Liver (tissue), 9 donors: ENCODE measurements around the gene THRA. TPM values are rescaled to one million over a fixed set of nuclear protein-coding genes. Genes with fewer than 3 reads are reported as not detected.

ENCODE experiments used
- DNase-seq: peaks from one replicate; pipeline ENCODE4 v3.0.0-alpha.2; 2017; ENCODE audit warnings: low spot score
- H3K27ac ChIP-seq, 2 donors: one replicate each; pipeline ENCODE4 v1.7.0; 2013; ENCODE audit warnings: inconsistent platforms in 2 of 2, low read length in 2 of 2, control low read depth in 1 of 2, low read depth in 1 of 2, mild to moderate bottlenecking in 1 of 2
- H3K27me3 ChIP-seq, 4 donors: one replicate each; pipeline versions ENCODE4 v1.6.1 to v1.7.0; 2013; ENCODE audit warnings: low read length in 3 of 4, inconsistent platforms in 1 of 4, mild to moderate bottlenecking in 1 of 4, moderate library complexity in 1 of 4; ENCODE audit not compliant: control insufficient read depth in 4 of 4, insufficient read depth in 4 of 4
- H3K36me3 ChIP-seq, 4 donors: one replicate each; pipeline versions ENCODE4 v1.6.1 to v1.7.0; 2013; ENCODE audit warnings: low read length in 3 of 4, mild to moderate bottlenecking in 3 of 4, low read depth in 1 of 4, moderate library complexity in 1 of 4; ENCODE audit not compliant: control insufficient read depth in 4 of 4, insufficient read depth in 3 of 4
- H3K4me1 ChIP-seq, 4 donors: one replicate each; pipeline versions ENCODE4 v1.6.1 to v1.7.0; 2013; ENCODE audit warnings: low read length in 3 of 4, mild to moderate bottlenecking in 3 of 4, moderate library complexity in 1 of 4; ENCODE audit not compliant: control insufficient read depth in 4 of 4, insufficient read depth in 4 of 4
- H3K4me3 ChIP-seq, 3 donors: one replicate each; pipeline versions ENCODE4 v1.6.1 to v1.7.0; 2013; ENCODE audit warnings: low read length in 3 of 3, control low read depth in 1 of 3, low read depth in 1 of 3, mild to moderate bottlenecking in 1 of 3
- H3K9ac ChIP-seq, 2 donors: one replicate each; pipeline ENCODE4 v1.7.0; 2013; ENCODE audit warnings: low read length in 2 of 2, mild to moderate bottlenecking in 2 of 2, moderate library complexity in 2 of 2, control low read depth in 1 of 2, low read depth in 1 of 2
- H3K9me3 ChIP-seq, 4 donors: one replicate each; pipeline versions ENCODE4 v1.6.1 to v1.7.0; 2013; ENCODE audit warnings: low read length in 3 of 4; ENCODE audit not compliant: control insufficient read depth in 4 of 4
- EGR1 ChIP-seq, 2 donors: IDR thresholded peaks; 2 replicates each; pipeline ENCODE4 v1.6.1; 2016 to 2018; ENCODE audit warnings: antibody characterized with exemption in 2 of 2, low read depth in 2 of 2
- FOXA1 ChIP-seq: IDR thresholded peaks from 2 replicates; pipeline ENCODE4 v1.6.1; 2016; ENCODE audit warnings: antibody characterized with exemption
- FOXA2 ChIP-seq: IDR thresholded peaks from 2 replicates; pipeline ENCODE4 v1.6.1; 2016; ENCODE audit warnings: antibody characterized with exemption
- GABPA ChIP-seq, 2 donors: IDR thresholded peaks in 1 of 2; conservative IDR thresholded peaks in 1 of 2; 2 replicates each; pipeline ENCODE4 v1.6.1; 2016; ENCODE audit warnings: antibody characterized with exemption in 2 of 2, mild to moderate bottlenecking in 1 of 2, moderate library complexity in 1 of 2
- HNF4A ChIP-seq, 2 donors: conservative IDR thresholded peaks; 2 replicates each; pipeline ENCODE4 v1.6.1; 2016; ENCODE audit warnings: antibody characterized with exemption in 2 of 2, mild to moderate bottlenecking in 2 of 2
- HNF4G ChIP-seq: IDR thresholded peaks from 2 replicates; pipeline ENCODE4 v1.6.1; 2016; ENCODE audit warnings: antibody characterized with exemption
- JUND ChIP-seq, 2 donors: IDR thresholded peaks; 2 replicates each; pipeline ENCODE4 v1.6.1; 2016; ENCODE audit warnings: antibody characterized with exemption in 2 of 2
- NR2F2 ChIP-seq: IDR thresholded peaks from 2 replicates; pipeline ENCODE4 v1.6.1; 2016; ENCODE audit warnings: antibody characterized with exemption
- RAD21 ChIP-seq, 2 donors: IDR thresholded peaks; 2 replicates each; pipeline ENCODE4 v1.6.1; 2016; ENCODE audit warnings: antibody characterized with exemption in 2 of 2, mild to moderate bottlenecking in 2 of 2
- RXRA ChIP-seq, 2 donors: IDR thresholded peaks; 2 replicates each; pipeline ENCODE4 v1.6.1; 2017 to 2018; ENCODE audit warnings: antibody characterized with exemption in 2 of 2, mild to moderate bottlenecking in 1 of 2
- SP1 ChIP-seq: IDR thresholded peaks from 2 replicates; pipeline ENCODE4 v1.6.1; 2018; ENCODE audit warnings: antibody characterized with exemption, mild to moderate bottlenecking
- TAF1 ChIP-seq: conservative IDR thresholded peaks from 2 replicates; pipeline ENCODE4 v1.6.1; 2016; ENCODE audit warnings: antibody characterized with exemption, mild to moderate bottlenecking
- WGBS: extraction: QIAGEN DNeasy Blood & Tissue Kit; methylation state at CpG from one replicate; pipeline ENCODE4 v1.1.7; 2013; 5-methylcytosine and 5-hydroxymethylcytosine counted together
- polyA plus RNA-seq, 2 donors: library from polyadenylated mRNA; stranded (reverse) in 1 of 2; unstranded in 1 of 2; fragments of 200-250 nt in 1 of 2; fragments of >200 nt in 1 of 2; fragmentation: Nextera tagmentation in 1 of 2; extraction: Ambion mirVana in 1 of 2; gene quantifications; one replicate each; pipeline versions ENCODE4 v1.2.1 to v1.2.3, GENCODE V29; 2013 to 2015
- total RNA-seq, 2 donors: library from RNA; depleted of rRNA; stranded (reverse); fragments of >200 nt; gene quantifications; one replicate each; pipeline ENCODE4 v1.2.3, GENCODE V29; 2014
- TF ChIP-seq, protein P1 (sequence below): IDR thresholded peaks from 2 replicates; pipeline ENCODE4 v1.6.1; 2016; ENCODE audit warnings: antibody characterized with exemption
- TF ChIP-seq, protein P2 (sequence below): IDR thresholded peaks from 2 replicates; pipeline ENCODE4 v1.6.1; 2016; ENCODE audit warnings: antibody characterized with exemption
- TF ChIP-seq, protein P3 (sequence below): fragments of 150-350 bp; IDR thresholded peaks from 2 replicates; pipeline ENCODE4 v1.5.1; 2017; ENCODE audit warnings: improper control_type of control experiment, low read depth, low read length; ENCODE audit not compliant: missing input control
- donor health status: healthy.
- donor health status: healthy.
- donor health status: healthy.
- donor health status: healthy.
- donor health status: healthy.

Gene THRA
- total and polyA plus RNA-seq, 4 donors = 3.2 to 10.3 (median 7.4) TPM

DNA sequence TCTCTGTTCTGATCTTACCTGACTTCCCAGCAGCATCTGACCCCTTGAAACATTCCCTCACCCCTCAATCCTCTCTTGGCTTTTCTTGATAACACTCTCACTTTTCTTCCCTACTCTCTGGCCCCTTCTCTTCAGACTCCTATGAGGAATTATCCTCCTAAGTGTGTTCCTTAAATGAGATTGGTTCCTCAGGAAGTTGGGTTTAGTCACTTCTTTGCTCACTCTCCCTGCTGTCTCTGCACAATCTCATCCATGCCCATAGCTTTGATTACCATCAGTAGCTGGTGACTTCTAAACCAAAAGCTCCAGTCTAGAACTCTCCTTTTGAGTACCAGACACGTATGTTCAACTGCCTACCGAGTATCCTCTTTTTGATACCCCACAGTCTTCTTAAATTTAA lies 21.6 kb upstream of the THRA start:
- Histone ChIP-seq H3K4me1 (peaks cover 2 to 9% (median 4%) of the 10 kb centered on the region in 4 donors), H3K4me3 (no peak overlapping the region), H3K9me3 (no peaks in the 10 kb centered on the region), H3K27ac (no peak overlapping the region), H3K9ac (no peak overlapping the region), H3K36me3 (peaks cover 2 to 4% (median 3%) of the 10 kb centered on the region in 4 donors), H3K27me3 (no peaks in the 10 kb centered on the region)
- 95% methylated on average over 2 of the region's 2 CpGs for WGBS
- no peak for TF ChIP-seq FOXA2
- TF ChIP-seq, protein P1, sequence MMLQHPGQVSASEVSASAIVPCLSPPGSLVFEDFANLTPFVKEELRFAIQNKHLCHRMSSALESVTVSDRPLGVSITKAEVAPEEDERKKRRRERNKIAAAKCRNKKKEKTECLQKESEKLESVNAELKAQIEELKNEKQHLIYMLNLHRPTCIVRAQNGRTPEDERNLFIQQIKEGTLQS = no peak
- DNase-seq = no peak

DNA sequence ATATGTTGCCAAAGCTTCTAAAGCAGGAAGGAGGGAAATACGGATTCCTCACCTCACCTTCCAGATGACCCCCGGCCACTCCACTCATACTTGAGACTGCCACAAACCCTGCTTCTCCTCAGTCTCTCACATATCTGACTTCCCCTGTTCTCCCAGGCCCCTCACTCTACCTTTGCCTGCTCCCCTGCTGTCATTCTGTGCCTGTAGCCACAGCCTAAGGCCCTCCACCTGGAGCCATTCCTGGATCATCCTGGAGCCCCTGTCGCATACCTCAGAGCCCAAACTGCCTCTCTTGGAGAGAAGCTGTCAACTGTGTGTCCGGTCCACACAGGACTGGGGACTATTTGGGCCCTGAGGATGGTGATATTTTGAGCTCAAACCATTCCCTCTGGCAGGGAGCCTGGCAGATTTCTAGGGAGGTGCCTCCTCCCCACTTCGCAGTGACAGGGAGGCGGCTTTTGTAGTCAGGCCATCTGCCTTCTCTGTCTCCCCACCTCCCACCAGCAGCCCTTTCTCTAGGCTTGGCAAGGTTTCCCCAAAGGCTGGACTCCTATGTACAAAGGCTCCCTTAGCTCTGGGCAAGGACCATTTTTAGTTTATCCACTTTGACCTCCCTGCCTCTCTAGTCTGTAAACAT lies 6.3 kb upstream of the THRA start:
- Histone ChIP-seq H3K9ac (no peak overlapping the region), H3K27ac (no peak overlapping the region), H3K27me3 (no peaks in the 10 kb centered on the region), H3K4me1 (peaks cover 0 to 21% (median 15%) of the 10 kb centered on the region in 4 donors), H3K9me3 (no peaks in the 10 kb centered on the region), H3K4me3 (no peak overlapping the region), H3K36me3 (peaks cover 0 to 4% (median 3%) of the 10 kb centered on the region in 4 donors)
- no peak for DNase-seq
- no peak for TF ChIP-seq HNF4A (conservative IDR thresholded peaks at IDR 0.05)
- no peak for TF ChIP-seq TAF1
- no peak for TF ChIP-seq FOXA2
- TF ChIP-seq RXRA (IDR thresholded peaks at IDR 0.05) = no peak
- TF ChIP-seq GABPA (IDR thresholded peaks at IDR 0.05 in 1 of 2, conservative IDR thresholded peaks at IDR 0.05 in 1 of 2) = no peak
- TF ChIP-seq, protein P2, sequence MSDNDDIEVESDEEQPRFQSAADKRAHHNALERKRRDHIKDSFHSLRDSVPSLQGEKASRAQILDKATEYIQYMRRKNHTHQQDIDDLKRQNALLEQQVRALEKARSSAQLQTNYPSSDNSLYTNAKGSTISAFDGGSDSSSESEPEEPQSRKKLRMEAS = no peak
- TF ChIP-seq FOXA1 = no peak
- no peak for TF ChIP-seq HNF4G
- no peak for TF ChIP-seq EGR1 (IDR thresholded peaks at IDR 0.05; ENCODE audit: low read depth in 2 of 2)
- TF ChIP-seq, protein P3, sequence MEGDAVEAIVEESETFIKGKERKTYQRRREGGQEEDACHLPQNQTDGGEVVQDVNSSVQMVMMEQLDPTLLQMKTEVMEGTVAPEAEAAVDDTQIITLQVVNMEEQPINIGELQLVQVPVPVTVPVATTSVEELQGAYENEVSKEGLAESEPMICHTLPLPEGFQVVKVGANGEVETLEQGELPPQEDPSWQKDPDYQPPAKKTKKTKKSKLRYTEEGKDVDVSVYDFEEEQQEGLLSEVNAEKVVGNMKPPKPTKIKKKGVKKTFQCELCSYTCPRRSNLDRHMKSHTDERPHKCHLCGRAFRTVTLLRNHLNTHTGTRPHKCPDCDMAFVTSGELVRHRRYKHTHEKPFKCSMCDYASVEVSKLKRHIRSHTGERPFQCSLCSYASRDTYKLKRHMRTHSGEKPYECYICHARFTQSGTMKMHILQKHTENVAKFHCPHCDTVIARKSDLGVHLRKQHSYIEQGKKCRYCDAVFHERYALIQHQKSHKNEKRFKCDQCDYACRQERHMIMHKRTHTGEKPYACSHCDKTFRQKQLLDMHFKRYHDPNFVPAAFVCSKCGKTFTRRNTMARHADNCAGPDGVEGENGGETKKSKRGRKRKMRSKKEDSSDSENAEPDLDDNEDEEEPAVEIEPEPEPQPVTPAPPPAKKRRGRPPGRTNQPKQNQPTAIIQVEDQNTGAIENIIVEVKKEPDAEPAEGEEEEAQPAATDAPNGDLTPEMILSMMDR = no peak
- no peak for TF ChIP-seq JUND (IDR thresholded peaks at IDR 0.05)
- TF ChIP-seq NR2F2 = no peak
- no peak for TF ChIP-seq RAD21 (IDR thresholded peaks at IDR 0.05)
- TF ChIP-seq, protein P1 = no peak
- TF ChIP-seq SP1 = no peak
- 90% methylated on average over 6 of the region's 6 CpGs for WGBS

DNA sequence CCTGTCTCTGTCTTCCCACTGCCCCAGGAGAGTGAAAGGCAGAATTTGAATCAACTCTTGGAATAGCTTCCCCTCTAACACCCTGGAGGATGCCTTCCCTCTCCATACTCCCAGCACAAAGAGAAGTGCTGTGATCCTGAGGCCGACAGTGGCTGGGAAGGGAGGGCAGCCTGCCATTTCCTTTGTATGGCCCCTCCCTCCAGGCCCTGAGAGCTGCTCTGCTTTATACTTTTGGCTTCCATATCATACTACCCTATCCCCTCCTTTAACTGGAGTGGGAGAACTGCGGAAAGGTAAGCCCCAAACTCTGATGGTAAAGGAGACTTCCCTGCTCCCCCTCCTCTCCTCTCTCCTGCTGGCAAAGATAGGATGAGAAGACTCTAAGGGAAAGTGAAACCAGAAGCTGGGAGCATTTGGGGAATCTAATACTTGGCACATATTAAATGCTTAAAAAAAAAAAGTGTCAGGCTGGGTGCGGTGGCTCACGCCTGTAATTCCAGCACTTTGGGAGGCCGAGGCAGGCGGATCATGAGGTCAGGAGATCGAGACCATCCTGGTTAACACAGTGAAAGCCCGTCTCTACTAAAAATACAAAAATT lies 4.5 kb upstream of the THRA start:
- H3K4me1 ChIP-seq = peaks cover 0 to 23% (median 16%) of the 10 kb centered on the region in 4 donors
- no peak for DNase-seq
- H3K9me3 ChIP-seq = no peaks in the 10 kb centered on the region
- no peak overlapping the region for H3K4me3 ChIP-seq
- WGBS = 49% methylated on average over 8 of the region's 8 CpGs
- no peaks in the 10 kb centered on the region for H3K36me3 ChIP-seq
- H3K27ac ChIP-seq = peak overlapping the region; percentile 56 to 66
- H3K9ac ChIP-seq = peak overlapping the region in 1 of 2 donors; percentile 10
- H3K27me3 ChIP-seq = no peaks in the 10 kb centered on the region
- TF ChIP-seq RAD21 (IDR thresholded peaks at IDR 0.05) (no peak), NR2F2 (no peak), SP1 (peak; percentile 40), JUND (IDR thresholded peaks at IDR 0.05) (no peak), HNF4A (conservative IDR thresholded peaks at IDR 0.05) (no peak)
